H1 (cell line): ENCODE measurements around the gene ZNF248. TPM values are rescaled to one million over a fixed set of nuclear protein-coding genes. Genes with fewer than 3 reads are reported as not detected.

Experiments
- BRCA1 ChIP-seq: IDR thresholded peaks from 2 replicates; pipeline ENCODE4 v1.6.1; 2012; ENCODE audit warnings: low read depth, low read length, improper control_type of control experiment
- CBX8 ChIP-seq: fragments of 300-800, 300-1000 bp; sonication (generic); IDR thresholded peaks from 2 replicates; pipeline ENCODE4 v1.7.1; 2016; ENCODE audit warnings: low read depth, low read length, borderline replicate concordance
- CTCF ChIP-seq, 3 experiments: IDR thresholded peaks; 1 replicate in 2 of 3; 2 replicates in 1 of 3; pipeline versions ENCODE4 v1.5.1 to v1.6.1; 2011; ENCODE audit warnings: low read length in 3 of 3, mild to moderate bottlenecking in 3 of 3, inconsistent platforms in 2 of 3, low read depth in 1 of 3, moderate library complexity in 1 of 3; ENCODE audit not compliant: insufficient read depth in 1 of 3; ENCODE audit errors: control extremely low read depth in 1 of 3
- polyA plus RNA-seq, 7 experiments: library from polyadenylated mRNA; depleted of rRNA in 3 of 7; stranded (reverse) in 5 of 7; unstranded in 2 of 7; fragments of >200 nt in 5 of 7; fragments of 200-250 nt in 2 of 7; gene quantifications; 1 replicate in 5 of 7; 2 replicates in 1 of 7; 4 replicates in 1 of 7; pipeline versions ENCODE4 v1.2.1 to v1.2.3, GENCODE V29; 2011 to 2013; ENCODE audit warnings: missing spikeins in 2 of 7, mixed read lengths in 2 of 7
- total RNA-seq: library from RNA; stranded (reverse); fragmentation: NEBNext Ultra II Directional; extraction: Animal tissue kit (Norgen Biotek cat#: 25700); gene quantifications from 2 replicates; pipeline ENCODE4 v1.2.1, GENCODE V29; 2021

Gene ZNF248
- total and polyA plus RNA-seq, 2 of the 8 experiments (the other 6 are each of a cell fraction or from before 2014, with no cell fraction given), result 9.1 TPM; not detected in 1

- TF ChIP-seq CTCF (IDR thresholded peaks at IDR 0.05; ENCODE audit: control extremely low read depth in 1 of 3, insufficient read depth in 1 of 3, low read depth in 1 of 3, low read length in 3 of 3) (no peak), BRCA1 (no peak), CBX8 (no peak)
Observed at GRCh38 chr10:37789590-37789989, 67.8 kb downstream of the ZNF248 start (continued).
